22Rv1 (cell line): ENCODE results near the gene GTF3C2.

Source experiments
- CTCF ChIP-seq: fragments of 450-650 bp; IDR thresholded peaks from 2 replicates; pipeline ENCODE4 v1.5.1; 2017; ENCODE audit warnings: mild to moderate bottlenecking
- ZFX ChIP-seq: fragments of 450-650 bp; IDR thresholded peaks from 2 replicates; pipeline ENCODE4 v1.6.1; 2017; ENCODE audit warnings: antibody characterized with exemption, borderline replicate concordance

- no peak for TF ChIP-seq CTCF
- no peak for TF ChIP-seq ZFX
Measured at GRCh38 chr2:27379383-27379835, 22.8 kb upstream of the GTF3C2 start.
